Measurements from ENCODE around the gene TTYH2. TPM values are rescaled to one million over a fixed set of nuclear protein-coding genes. Genes with fewer than 3 reads are reported as not detected.

TTYH2 gene
- total and polyA plus RNA-seq, 2 of the 4 experiments (the other 2 are of a cell fraction): 2.3 to 6.8 TPM

DNA sequence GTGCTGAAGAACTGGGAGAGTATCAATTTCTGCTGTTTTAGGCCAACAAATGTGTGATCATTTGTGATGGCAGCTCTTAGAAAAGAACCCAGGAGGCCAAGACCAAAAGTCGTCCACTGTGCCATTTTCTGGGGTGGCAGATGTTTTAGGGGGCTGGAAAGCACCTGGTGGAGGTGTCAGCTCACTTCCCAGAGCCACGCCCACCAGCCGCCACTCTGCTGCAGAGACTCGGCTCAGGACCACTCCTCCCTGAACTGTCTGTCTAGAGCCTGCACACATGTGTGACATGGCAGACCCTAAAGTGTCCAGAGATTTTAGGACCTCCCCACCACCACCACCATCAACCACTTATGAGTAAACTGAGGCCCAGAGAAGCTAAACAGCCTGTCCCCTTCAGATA lies 33.8 kb upstream of the TTYH2 start:
- Histone ChIP-seq H2AK5ac (ENCODE audit: low read depth, low read length) (no peak overlapping the region), H3K4me3 (ENCODE audit: insufficient read depth, low read depth, low read length) (no peak overlapping the region), H3K4me1 (ENCODE audit: control insufficient read depth, insufficient read depth, low read length) (no peaks in the 10 kb centered on the region), H3K27me3 (ENCODE audit: control insufficient read depth, insufficient read depth, low read length) (no peaks in the 10 kb centered on the region; the same call in 1 of the 2 replicates), H2BK20ac (ENCODE audit: low read depth, low read length) (no peak overlapping the region), H3K4ac (ENCODE audit: low read depth, low read length) (no peak overlapping the region), H3K27ac (ENCODE audit: insufficient read depth, low read length) (no peak overlapping the region), H3K36me3 (ENCODE audit: control insufficient read depth, insufficient read depth, low read length) (no peaks in the 10 kb centered on the region), H3K4me2 (ENCODE audit: low read depth, low read length) (no peak overlapping the region), H3K9me1 (ENCODE audit: insufficient read depth, low read length) (no peaks in the 10 kb centered on the region), H4K20me1 (ENCODE audit: insufficient read depth, low read length) (no peaks in the 10 kb centered on the region), H3K14ac (replicated peaks; ENCODE audit: low read depth, low read length) (no peak overlapping the region), H2AK9ac (replicated peaks; ENCODE audit: low read depth, low read length, poor library complexity) (no peak overlapping the region), H3K18ac (ENCODE audit: low read depth, low read length) (no peak overlapping the region), H3K79me1 (ENCODE audit: low read depth in 1 of 2, low read length in 2 of 2) (no peaks in the 10 kb centered on the region), H2AFZ (replicated peaks; ENCODE audit: low read length, poor library complexity) (no peak overlapping the region), H4K8ac (ENCODE audit: low read depth in 2 of 2, low read length in 2 of 2) (no peak overlapping the region), H2BK5ac (ENCODE audit: low read depth, low read length, poor library complexity, severe bottlenecking) (no peak overlapping the region), H4K5ac (ENCODE audit: low read depth, low read length) (no peak overlapping the region), H2BK120ac (ENCODE audit: low read depth, low read length) (no peak overlapping the region), H3K23ac (ENCODE audit: low read depth, low read length) (no peak overlapping the region), H3K9ac (ENCODE audit: low read depth, low read length) (no peak overlapping the region), H4K91ac (ENCODE audit: insufficient read depth, low read depth, low read length) (no peak overlapping the region), H3K56ac (ENCODE audit: extremely low read depth, insufficient read depth, low read length) (no peak overlapping the region), H2BK15ac (ENCODE audit: low read depth, low read length) (no peak overlapping the region), H3K9me3 (ENCODE audit: control insufficient read depth, insufficient read depth, low read length) (no peaks in the 10 kb centered on the region)
- dilution Hi-C loops (cut with HindIII; ENCODE audit: low sequenced_read_pairs, unreplicated experiment) (no loop called here), intact Hi-C loops (cut with micrococcal nuclease) (loop anchor here (5.0 to 10.0 kb wide), 3 partner anchors 807 to 1455 kb away; no protein-coding TSS in a partner anchor), in situ Hi-C loops (cut with MboI; ENCODE audit: low sequenced_read_pairs) (loop anchor here (10.0 to 25.0 kb wide), 2 partner anchors 745 to 917 kb away; partner anchors contain the start of gene CPSF4L)
- no peak for TF ChIP-seq NFE2L2 (IDR thresholded peaks at IDR 0.05; ENCODE audit: low read depth, low read length)
- TF ChIP-seq RCOR1 (IDR thresholded peaks at IDR 0.05; ENCODE audit: insufficient replicate concordance, low read length): no peak
- TF ChIP-seq SMC3 (IDR thresholded peaks at IDR 0.05; ENCODE audit: low read depth, low read length): no peak
- BruUV-seq (replicated peaks): no TSS peak
- 0% methylated on average over 1 of the region's 4 CpGs; no CpG with 5 or more reads in 1 of the 2 experiments for WGBS, 2 experiments (ENCODE audit: extremely low coverage in 2 of 2, insufficient read length in 1 of 2)
- DNase-seq (no peak), ATAC-seq (ENCODE audit: low read depth) (no peak)
- ChIA-PET POLR2A (ENCODE audit: unreplicated experiment) (no interaction called here), CTCF (interaction anchor here (0.8 kb wide), 1 partner anchor 751 kb away, joined by 3 read pairs; no protein-coding TSS in a partner anchor)
